ENCODE measurements around the gene KCNQ1OT1.

GRCh38 chr11:2655834-2656622 lies 43.8 kb downstream of the KCNQ1OT1 start:
- no peak for TF ChIP-seq CTCF (IDR thresholded peaks at IDR 0.05)
- no peak for TF ChIP-seq POLR2AphosphoS5 (IDR thresholded peaks at IDR 0.05)
